ENCODE measurements around the gene PDK2.
"Not testable (repeated sequence)": the region's sequence is repeated elsewhere in the genome, so short reads cannot be mapped to it uniquely, and the experiment has no call there.

PDK2 gene

DNA sequence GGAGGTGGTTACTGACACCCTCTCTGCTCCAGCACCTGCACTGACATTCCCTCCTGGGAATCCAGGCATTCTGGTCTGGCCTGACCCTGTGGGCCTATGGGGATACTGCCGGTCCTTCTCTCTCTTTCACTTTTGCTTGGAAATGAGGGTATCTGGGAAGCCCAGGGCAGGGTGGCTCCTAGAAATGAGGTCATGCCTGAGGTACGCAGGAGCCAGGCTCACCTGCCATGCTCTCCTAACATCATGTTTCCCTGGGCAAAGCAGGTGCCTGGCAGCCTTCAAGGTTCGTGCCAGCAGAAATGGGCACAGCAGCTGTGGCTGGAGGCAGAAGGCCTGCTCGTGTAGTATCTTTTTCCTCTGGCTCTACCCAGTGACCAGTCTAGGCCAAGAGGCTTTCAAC is 35.9 kb upstream of the PDK2 start:
- H3K27ac Mint-ChIP-seq: peak overlapping the region in 2 of 3 experiments; percentile 53 to 88
- H3K27me3 Mint-ChIP-seq (ENCODE audit: low read depth): peaks cover 9% of the 10 kb centered on the region
- H3K4me1 Mint-ChIP-seq: peaks cover 76% of the 10 kb centered on the region
- TF ChIP-seq, protein P1, sequence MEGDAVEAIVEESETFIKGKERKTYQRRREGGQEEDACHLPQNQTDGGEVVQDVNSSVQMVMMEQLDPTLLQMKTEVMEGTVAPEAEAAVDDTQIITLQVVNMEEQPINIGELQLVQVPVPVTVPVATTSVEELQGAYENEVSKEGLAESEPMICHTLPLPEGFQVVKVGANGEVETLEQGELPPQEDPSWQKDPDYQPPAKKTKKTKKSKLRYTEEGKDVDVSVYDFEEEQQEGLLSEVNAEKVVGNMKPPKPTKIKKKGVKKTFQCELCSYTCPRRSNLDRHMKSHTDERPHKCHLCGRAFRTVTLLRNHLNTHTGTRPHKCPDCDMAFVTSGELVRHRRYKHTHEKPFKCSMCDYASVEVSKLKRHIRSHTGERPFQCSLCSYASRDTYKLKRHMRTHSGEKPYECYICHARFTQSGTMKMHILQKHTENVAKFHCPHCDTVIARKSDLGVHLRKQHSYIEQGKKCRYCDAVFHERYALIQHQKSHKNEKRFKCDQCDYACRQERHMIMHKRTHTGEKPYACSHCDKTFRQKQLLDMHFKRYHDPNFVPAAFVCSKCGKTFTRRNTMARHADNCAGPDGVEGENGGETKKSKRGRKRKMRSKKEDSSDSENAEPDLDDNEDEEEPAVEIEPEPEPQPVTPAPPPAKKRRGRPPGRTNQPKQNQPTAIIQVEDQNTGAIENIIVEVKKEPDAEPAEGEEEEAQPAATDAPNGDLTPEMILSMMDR (IDR thresholded peaks at IDR 0.05; ENCODE audit: unreplicated experiment in 3 of 3): no peak
- H3K4me3 Mint-ChIP-seq: peak overlapping the region; percentile 23 to 57 (median 43)
- H3K36me3 Mint-ChIP-seq (ENCODE audit: low read depth): no peaks in the 10 kb centered on the region
- H3K9me3 Mint-ChIP-seq: no peaks in the 10 kb centered on the region

DNA sequence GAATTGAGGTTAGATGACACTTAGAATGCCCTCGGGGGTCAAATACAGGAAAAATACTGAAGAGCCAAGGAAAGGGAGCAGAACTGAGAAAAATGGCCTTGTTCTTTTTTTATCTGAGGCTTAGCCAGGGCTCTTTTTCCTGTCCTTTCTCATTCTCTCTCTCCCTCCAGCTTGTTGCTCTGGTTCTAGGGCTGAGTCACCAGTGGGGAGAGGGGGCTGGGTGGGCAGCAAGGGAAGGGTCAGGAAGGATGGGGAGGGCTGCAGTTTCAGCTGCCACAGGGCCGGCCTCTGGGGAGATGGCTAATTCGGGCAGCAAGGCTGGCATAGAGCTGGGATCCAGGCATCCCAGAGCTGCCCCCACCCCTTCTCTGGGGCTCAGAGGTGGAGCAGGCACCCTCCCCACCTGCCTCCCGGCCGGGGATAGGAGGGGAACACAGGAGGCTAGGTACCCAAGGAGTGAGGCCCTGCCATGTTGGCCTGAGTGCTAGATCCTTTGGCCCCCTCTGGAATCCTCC is 35.3 kb upstream of the PDK2 start:
- H3K4me1 Mint-ChIP-seq: peaks cover 79% of the 10 kb centered on the region
- TF ChIP-seq, protein P1 (IDR thresholded peaks at IDR 0.05; ENCODE audit: unreplicated experiment in 3 of 3): no peak
- peak overlapping the region; percentile 23 to 57 (median 43) for H3K4me3 Mint-ChIP-seq
- H3K27me3 Mint-ChIP-seq (ENCODE audit: low read depth): peaks cover 9% of the 10 kb centered on the region
- H3K27ac Mint-ChIP-seq: peak overlapping the region in 2 of 3 experiments; percentile 53 to 88
- no peaks in the 10 kb centered on the region for H3K36me3 Mint-ChIP-seq (ENCODE audit: low read depth)
- no peaks in the 10 kb centered on the region for H3K9me3 Mint-ChIP-seq

DNA sequence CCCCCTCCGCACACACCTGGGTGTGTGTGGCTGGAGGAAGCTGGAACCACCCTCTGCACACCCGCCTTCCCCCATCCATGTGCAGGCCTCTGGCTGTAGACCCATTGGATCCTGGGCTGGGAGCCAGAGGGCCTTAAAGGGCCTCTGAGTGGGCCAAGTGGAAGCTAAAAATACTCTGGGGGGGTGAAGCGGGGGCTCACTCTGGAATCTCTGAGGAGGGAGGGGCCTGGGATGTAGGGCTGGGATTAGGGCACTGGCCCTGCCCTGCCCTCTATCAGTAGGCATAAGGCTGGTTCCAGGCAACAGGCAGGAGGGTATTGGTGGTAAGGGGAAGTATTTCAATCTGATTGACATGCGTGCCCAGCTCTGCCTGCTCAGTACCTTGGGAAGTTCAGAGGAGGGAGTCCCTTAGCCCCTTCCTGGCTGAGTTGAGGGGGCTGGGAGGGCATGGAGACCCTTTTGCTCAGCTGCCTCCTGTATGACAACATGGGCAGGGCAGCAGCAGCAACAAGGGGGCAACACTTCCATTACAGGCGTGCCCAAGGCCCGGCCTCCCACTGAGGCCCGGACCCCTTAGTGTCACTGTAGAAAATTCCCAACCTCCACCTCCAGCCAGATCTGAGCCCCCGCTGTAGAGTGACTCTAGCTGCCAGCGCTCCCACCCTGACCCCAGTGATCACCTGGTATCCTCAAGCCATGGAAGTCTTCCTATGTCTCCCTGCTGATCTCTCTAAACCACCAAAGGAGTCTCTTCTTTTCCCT is 34.0 kb upstream of the PDK2 start:
- Mint-ChIP-seq H3K4me1 (peaks cover 80% of the 10 kb centered on the region), H3K36me3 (ENCODE audit: low read depth) (peaks cover 4% of the 10 kb centered on the region), H3K27ac (peak overlapping the region in 2 of 3 experiments; percentile 77 to 94), H3K9me3 (no peaks in the 10 kb centered on the region), H3K27me3 (ENCODE audit: low read depth) (peaks cover 9% of the 10 kb centered on the region), H3K4me3 (peak overlapping the region in 2 of 3 experiments; percentile 45 to 78)
- TF ChIP-seq, protein P1 (IDR thresholded peaks at IDR 0.05; ENCODE audit: unreplicated experiment in 3 of 3): no peak

DNA sequence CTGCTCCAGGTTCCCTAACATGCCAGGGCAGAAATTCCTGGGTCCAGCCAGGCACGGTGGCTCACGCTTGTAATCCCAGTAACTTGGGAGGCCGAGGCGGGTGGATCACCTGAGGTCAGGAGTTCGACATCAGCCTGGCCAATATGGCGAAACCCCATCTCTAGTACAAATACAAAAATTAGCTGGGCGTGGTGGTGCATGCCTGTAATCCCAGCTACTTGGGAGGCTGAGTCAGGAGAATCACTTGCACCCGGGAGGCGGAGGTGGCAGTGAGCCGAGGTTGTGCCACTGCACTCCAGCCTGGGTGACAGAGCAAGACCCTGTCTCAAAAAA is 33.5 kb upstream of the PDK2 start:
- not testable (repeated sequence) for H3K27me3 Mint-ChIP-seq (ENCODE audit: low read depth); H3K36me3 Mint-ChIP-seq (ENCODE audit: low read depth); H3K9me3 Mint-ChIP-seq
- Mint-ChIP-seq H3K4me3 (peak overlapping the region in 1 of 3 experiments; percentile 78), H3K4me1 (peaks cover 76% of the 10 kb centered on the region), H3K27ac (peak overlapping the region in 2 of 3 experiments; percentile 77 to 94)

GRCh38 chr17:50062293-50063243 is 32.6 kb upstream of the PDK2 start:
- Mint-ChIP-seq H3K36me3 (ENCODE audit: low read depth) (peaks cover 4% of the 10 kb centered on the region), H3K27ac (peak overlapping the region in 1 of 3 experiments; percentile 70), H3K4me3 (no peak overlapping the region), H3K27me3 (ENCODE audit: low read depth) (no peaks in the 10 kb centered on the region), H3K4me1 (peaks cover 68% of the 10 kb centered on the region), H3K9me3 (no peaks in the 10 kb centered on the region)
- TF ChIP-seq, protein P1 (IDR thresholded peaks at IDR 0.05; ENCODE audit: unreplicated experiment in 3 of 3): no peak
